Fibroblast of villous mesenchyme (primary cell): ENCODE measurements around the gene KLF17. TPM values are rescaled to one million over a fixed set of nuclear protein-coding genes. Genes with fewer than 3 reads are reported as not detected.

Experiments
- DNase-seq: peaks from one replicate; pipeline ENCODE4 v3.0.0-alpha.2; 2010; ENCODE audit warnings: low read depth
- H3K4me3 ChIP-seq: 2 replicates; pipeline ENCODE4 v1.5.1; 2011; ENCODE audit warnings: low read depth, mild to moderate bottlenecking, low read length
- CTCF ChIP-seq: IDR thresholded peaks from 2 replicates; pipeline ENCODE4 v1.5.1; 2012; ENCODE audit warnings: low read depth, mild to moderate bottlenecking, low read length; ENCODE audit not compliant: insufficient read depth
- total RNA-seq: library from RNA; depleted of rRNA; stranded (reverse); fragments of >200 nt; gene quantifications from 2 replicates; pipeline ENCODE4 v1.2.3, GENCODE V29; 2012

Gene KLF17
- total RNA-seq = under 0.01 TPM in 2 replicates

- TF ChIP-seq CTCF = no peak
- no peak for DNase-seq
- H3K4me3 ChIP-seq = no peak within 1 kb of the TSS
Measured at GRCh38 chr1:44118682-44119081, at the start of gene KLF17. TSS of gene KLF17 (plus strand) at chr1:44118821. CDS start at chr1:44118908, 87 bp downstream.

DNA sequence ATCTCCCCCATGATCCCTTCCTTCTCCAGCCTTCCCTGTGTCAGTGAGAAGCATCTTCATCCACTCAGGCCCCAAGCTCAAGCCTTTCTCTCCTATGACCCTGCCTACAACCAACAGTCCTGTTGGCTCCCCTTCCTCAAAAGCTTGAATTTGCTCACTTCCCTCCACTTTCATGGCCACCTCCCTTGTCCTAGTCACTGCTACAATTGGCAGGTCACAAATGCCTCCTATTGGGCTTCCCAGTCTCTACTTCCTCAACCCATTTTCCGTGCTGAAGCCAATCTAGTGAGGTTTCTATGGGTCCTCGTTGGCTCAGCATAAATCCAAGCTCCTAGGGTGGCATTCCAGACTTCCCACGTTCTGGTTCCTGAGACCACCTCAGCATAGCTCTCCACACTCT, 47.2 kb upstream of the KLF17 start:
- no peak for DNase-seq
- no peak overlapping the region for H3K4me3 ChIP-seq
- no peak for TF ChIP-seq CTCF

GRCh38 chr1:44072204-44072603, 46.4 kb upstream of the KLF17 start:
- no peak for TF ChIP-seq CTCF
- peak; percentile 89 for DNase-seq
- H3K4me3 ChIP-seq = no peak overlapping the region

DNA sequence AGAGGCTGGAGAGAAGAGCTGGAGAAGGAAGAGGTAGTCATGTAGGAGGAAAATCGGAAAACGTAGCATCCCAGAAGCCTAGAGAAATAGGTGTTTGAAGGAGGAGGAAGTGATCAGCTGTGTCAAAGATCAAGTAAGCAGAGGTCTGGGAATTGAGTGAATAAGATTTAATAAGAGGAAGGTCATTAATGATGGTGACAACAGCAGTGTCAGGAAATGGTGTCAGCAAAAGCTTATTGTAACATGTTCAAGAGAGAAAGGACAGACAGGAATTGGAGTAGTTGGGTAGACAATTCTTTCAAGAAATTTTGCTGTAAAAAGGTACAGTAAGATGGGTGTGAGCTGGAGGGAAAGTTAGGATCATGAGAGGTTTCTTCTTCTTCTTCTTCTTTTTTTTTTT, 45.8 kb upstream of the KLF17 start:
- TF ChIP-seq CTCF = no peak
- no peak for DNase-seq
- no peak overlapping the region for H3K4me3 ChIP-seq

DNA sequence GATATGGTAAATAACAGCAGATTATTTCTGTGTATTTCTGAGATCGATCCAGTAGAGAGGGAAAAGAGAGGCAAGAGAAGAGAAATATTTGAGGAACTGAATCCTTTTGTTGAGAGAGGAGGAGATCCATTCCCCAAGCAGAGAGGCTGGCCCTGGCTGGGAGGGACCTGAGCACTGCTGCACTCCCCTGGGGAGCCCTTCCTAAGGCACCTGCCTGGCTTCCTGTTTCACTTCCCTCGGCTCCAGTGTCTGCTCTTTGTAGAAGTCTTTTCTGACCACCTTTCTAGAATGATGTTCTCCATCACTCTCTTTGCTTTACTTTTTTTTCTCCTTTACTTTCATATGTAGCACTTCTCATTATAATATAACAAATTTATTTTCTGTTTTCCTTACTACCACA, 45.1 kb upstream of the KLF17 start:
- no peak for TF ChIP-seq CTCF
- H3K4me3 ChIP-seq = no peak overlapping the region
- DNase-seq = no peak

DNA sequence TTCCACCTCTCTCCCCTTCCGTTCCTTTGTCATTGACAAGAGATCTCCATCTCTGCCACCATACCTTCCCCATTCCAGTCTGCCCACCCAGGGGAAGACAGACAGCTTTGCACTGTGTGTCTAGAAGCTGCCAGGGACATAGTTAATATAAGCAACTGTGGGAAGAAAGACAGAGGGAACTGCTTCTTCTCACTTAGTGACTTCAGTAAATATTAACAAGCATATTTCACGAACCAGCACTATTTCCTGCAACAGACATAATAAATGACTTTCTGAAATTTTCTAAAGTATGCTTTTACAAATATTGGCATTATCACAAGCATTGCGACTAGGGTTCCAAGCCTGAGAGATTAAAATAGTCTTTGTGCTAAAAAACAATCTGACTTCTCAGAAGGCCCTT, 44.2 kb upstream of the KLF17 start:
- TF ChIP-seq CTCF = no peak
- no peak for DNase-seq
- H3K4me3 ChIP-seq = no peak overlapping the region

GRCh38 chr1:44076066-44076465, 42.6 kb upstream of the KLF17 start:
- no peak overlapping the region for H3K4me3 ChIP-seq
- no peak for TF ChIP-seq CTCF
- DNase-seq = no peak
